H1 (cell line): Measurements from ENCODE around the gene COMMD1. TPM values are rescaled to one million over a fixed set of nuclear protein-coding genes. Genes with fewer than 3 reads are reported as not detected.

Experiments
- CTCF ChIA-PET: fragments of 300-600 bp; sonication (Branson Sonifier 250); formaldehyde crosslinking; loops from one replicate; lab custom pipeline; 2021; ENCODE audit not compliant: partially characterized antibody; lab: Charles Lee
- POLR2A ChIA-PET: fragments of 300-600 bp; sonication (Branson Sonifier 250); formaldehyde crosslinking; loops from one replicate; lab custom pipeline; 2021; ENCODE audit warnings: inconsistent platforms; ENCODE audit not compliant: partially characterized antibody; lab: Charles Lee
- DNase-seq, 2 experiments: peaks; one replicate each; pipeline versions ENCODE4 v3.0.0 to v3.0.0-alpha.2; 2010 to 2022; ENCODE audit warnings: low spot score in 2 of 2, low read depth in 1 of 2, mixed read lengths in 1 of 2
- FAIRE-seq: peaks from 2 replicates; lab custom pipeline; 2011; peaks lifted over from hg19 to GRCh38; lab: Jason Lieb, UNC
- H2AFZ ChIP-seq: 2 replicates; pipeline ENCODE4 v1.8.1; 2012; ENCODE audit warnings: low read length, inconsistent platforms
- H2AK5ac ChIP-seq: 2 replicates; pipeline ENCODE4 v1.6.1; 2013; ENCODE audit warnings: low read depth, low read length
- H2BK120ac ChIP-seq: replicated peaks from 2 replicates; pipeline ENCODE3; 2013; ENCODE audit warnings: low read depth, low read length, inconsistent platforms
- H2BK12ac ChIP-seq: 2 replicates; pipeline ENCODE4 v1.6.1; 2013; ENCODE audit warnings: low read depth, low read length
- H2BK15ac ChIP-seq: 2 replicates; pipeline ENCODE4 v1.6.1; 2013; ENCODE audit warnings: low read length
- H2BK20ac ChIP-seq: 2 replicates; pipeline ENCODE4 v1.6.1; 2013; ENCODE audit warnings: low read length
- H2BK5ac ChIP-seq: 2 replicates; pipeline ENCODE4 v1.6.1; 2013; ENCODE audit warnings: low read depth, low read length
- H3K14ac ChIP-seq: 2 replicates; pipeline ENCODE4 v1.6.1; 2013; ENCODE audit warnings: inconsistent platforms; ENCODE audit not compliant: insufficient read length
- H3K18ac ChIP-seq: 2 replicates; pipeline ENCODE4 v1.6.1; 2013; ENCODE audit warnings: low read length; ENCODE audit errors: extremely low read depth
- H3K23ac ChIP-seq: 2 replicates; pipeline ENCODE4 v1.6.1; 2013; ENCODE audit warnings: inconsistent platforms; ENCODE audit not compliant: insufficient read length
- H3K23me2 ChIP-seq: 2 replicates; pipeline ENCODE4 v1.6.1; 2013; ENCODE audit warnings: low read depth, low read length
- H3K27ac ChIP-seq: 2 replicates; pipeline ENCODE4 v1.6.1; 2011; ENCODE audit warnings: low read depth, low read length, inconsistent platforms
- H3K27me3 ChIP-seq, 4 experiments: replicated peaks in 1 of 4; 1 replicate in 1 of 4; 2 replicates in 3 of 4; pipeline versions ENCODE4 v1.6.1 to v1.8.1; 2011 to 2013; ENCODE audit warnings: low read length in 3 of 4, mild to moderate bottlenecking in 3 of 4, inconsistent platforms in 2 of 4, mixed read lengths in 2 of 4, moderate library complexity in 1 of 4; ENCODE audit not compliant: control insufficient read depth in 3 of 4, insufficient read depth in 3 of 4; ENCODE audit errors: extremely low read depth in 1 of 4
- H3K36me3 ChIP-seq, 4 experiments: 2 replicates each; pipeline versions ENCODE4 v1.6.1 to v1.8.1; 2011 to 2013; ENCODE audit warnings: mild to moderate bottlenecking in 4 of 4, low read length in 3 of 4, moderate library complexity in 2 of 4, control low read depth in 1 of 4, inconsistent platforms in 1 of 4; ENCODE audit not compliant: insufficient read depth in 4 of 4, control insufficient read depth in 2 of 4
- H3K4ac ChIP-seq: replicated peaks from 2 replicates; pipeline ENCODE3; 2013; ENCODE audit warnings: low read length, low read depth, mixed read lengths, inconsistent platforms; ENCODE audit not compliant: insufficient read length
- H3K4me1 ChIP-seq, 4 experiments: replicated peaks in 1 of 4; 1 replicate in 1 of 4; 2 replicates in 3 of 4; pipeline versions ENCODE4 v1.6.1 to v1.8.1; 2011 to 2013; ENCODE audit warnings: low read length in 3 of 4, inconsistent platforms in 2 of 4, mixed read lengths in 1 of 4; ENCODE audit not compliant: insufficient read depth in 4 of 4, control insufficient read depth in 3 of 4
- H3K4me2 ChIP-seq, 2 experiments: 2 replicates each; pipeline versions ENCODE4 v1.6.1 to v1.8.1; 2011 to 2013; ENCODE audit warnings: low read depth in 2 of 2, low read length in 2 of 2, control low read depth in 1 of 2, inconsistent platforms in 1 of 2, mild to moderate bottlenecking in 1 of 2; ENCODE audit not compliant: insufficient read depth in 1 of 2
- H3K4me3 ChIP-seq, 4 experiments: fragments of 200-600, 300-600 bp in 1 of 4; sonication (generic), shearing (Covaris generic), sonication (Bioruptor Twin) in 1 of 4; 2 replicates each; pipeline versions ENCODE4 v1.5.1 to v1.8.1; 2011 to 2016; ENCODE audit warnings: low read length in 4 of 4, low read depth in 3 of 4, control low read depth in 2 of 4, inconsistent platforms in 2 of 4, mild to moderate bottlenecking in 2 of 4, mixed read lengths in 1 of 4, moderate library complexity in 1 of 4; ENCODE audit not compliant: insufficient read depth in 2 of 4; ENCODE audit errors: extremely low read depth in 1 of 4
- H3K56ac ChIP-seq: replicated peaks from 2 replicates; pipeline ENCODE3; 2013; ENCODE audit warnings: low read depth, mild to moderate bottlenecking, mixed read lengths, low read length, inconsistent platforms; ENCODE audit not compliant: insufficient read length
- H3K79me1 ChIP-seq: 2 replicates; pipeline ENCODE4 v1.6.1; 2013; ENCODE audit warnings: low read depth, low read length, control low read depth
- H3K79me2 ChIP-seq, 2 experiments: 2 replicates each; pipeline versions ENCODE4 v1.6.1 to v1.8.1; 2012 to 2013; ENCODE audit warnings: low read length in 2 of 2, mild to moderate bottlenecking in 2 of 2, inconsistent platforms in 1 of 2; ENCODE audit not compliant: insufficient read depth in 2 of 2, control insufficient read depth in 1 of 2
- H3K9ac ChIP-seq, 4 experiments: replicated peaks in 1 of 4; 1 replicate in 1 of 4; 2 replicates in 3 of 4; pipeline versions ENCODE4 v1.6.1 to v1.8.1; 2011 to 2013; ENCODE audit warnings: low read depth in 3 of 4, low read length in 3 of 4, control low read depth in 2 of 4, mild to moderate bottlenecking in 2 of 4, moderate library complexity in 2 of 4, inconsistent platforms in 1 of 4; ENCODE audit errors: extremely low read depth in 1 of 4
- H3K9me3 ChIP-seq, 2 experiments: 2 replicates each; pipeline versions ENCODE4 v1.6.1 to v1.8.1; 2012 to 2013; ENCODE audit warnings: mild to moderate bottlenecking in 2 of 2, moderate library complexity in 2 of 2, control low read depth in 1 of 2, inconsistent platforms in 1 of 2, low read depth in 1 of 2, low read length in 1 of 2, mixed read lengths in 1 of 2; ENCODE audit not compliant: insufficient read depth in 2 of 2
- H4K20me1 ChIP-seq, 2 experiments: replicated peaks in 1 of 2; 2 replicates each; pipeline versions ENCODE3 to v1.8.1; 2011 to 2013; ENCODE audit warnings: inconsistent platforms in 2 of 2, low read length in 2 of 2, mild to moderate bottlenecking in 1 of 2; ENCODE audit not compliant: insufficient read depth in 2 of 2, control insufficient read depth in 1 of 2
- H4K5ac ChIP-seq: 2 replicates; pipeline ENCODE4 v1.6.1; 2013; ENCODE audit warnings: low read length, low read depth, mixed read lengths, inconsistent platforms; ENCODE audit not compliant: insufficient read length
- H4K8ac ChIP-seq: 2 replicates; pipeline ENCODE4 v1.8.0; 2013; ENCODE audit warnings: mild to moderate bottlenecking, moderate library complexity, low read length, inconsistent platforms; ENCODE audit not compliant: insufficient read depth; ENCODE audit errors: extremely low read depth
- H4K91ac ChIP-seq: replicated peaks from 2 replicates; pipeline ENCODE3; 2013; ENCODE audit warnings: low read length, mixed read lengths, inconsistent platforms; ENCODE audit not compliant: insufficient read length
- BCL11A ChIP-seq, 2 experiments: IDR thresholded peaks; one replicate each; pipeline ENCODE4 v1.6.1; 2011; ENCODE audit warnings: low read depth in 2 of 2, low read length in 2 of 2, mild to moderate bottlenecking in 2 of 2
- BRCA1 ChIP-seq: IDR thresholded peaks from 2 replicates; pipeline ENCODE4 v1.6.1; 2012; ENCODE audit warnings: low read depth, low read length, improper control_type of control experiment
- EP300 ChIP-seq, 2 experiments: IDR thresholded peaks; 1 replicate in 1 of 2; 2 replicates in 1 of 2; pipeline ENCODE4 v1.6.1; 2011 to 2012; ENCODE audit warnings: low read depth in 2 of 2, low read length in 2 of 2, mild to moderate bottlenecking in 2 of 2, borderline replicate concordance in 1 of 2, inconsistent platforms in 1 of 2, moderate library complexity in 1 of 2
- JUND ChIP-seq: IDR thresholded peaks from 2 replicates; pipeline ENCODE4 v1.6.1; 2011; ENCODE audit warnings: mild to moderate bottlenecking, improper control_type of control experiment, low read length
- KDM5A ChIP-seq: fragments of 200-600 bp; IDR thresholded peaks from 2 replicates; pipeline ENCODE4 v1.7.1; 2012; ENCODE audit warnings: mild to moderate bottlenecking, low read length, inconsistent platforms, mixed read lengths
- POU5F1 ChIP-seq: IDR thresholded peaks from 2 replicates; pipeline ENCODE4 v1.6.1; 2011; ENCODE audit warnings: low read depth, mild to moderate bottlenecking, low read length, moderate library complexity
- RAD21 ChIP-seq, 2 experiments: IDR thresholded peaks in 1 of 2; conservative IDR thresholded peaks in 1 of 2; 2 replicates each; pipeline ENCODE4 v1.6.1; 2011; ENCODE audit warnings: low read depth in 2 of 2, low read length in 2 of 2, improper control_type of control experiment in 1 of 2, inconsistent platforms in 1 of 2, mild to moderate bottlenecking in 1 of 2, moderate library complexity in 1 of 2
- RNF2 ChIP-seq: fragments of 200-900, 300-1000 bp; sonication (generic); IDR thresholded peaks from 2 replicates; pipeline ENCODE4 v1.7.1; 2016; ENCODE audit warnings: borderline replicate concordance, low read depth, mild to moderate bottlenecking, antibody characterized with exemption, low read length; ENCODE audit not compliant: poor library complexity, severe bottlenecking; ENCODE audit errors: missing control alignments
- RXRA ChIP-seq: IDR thresholded peaks from 2 replicates; pipeline ENCODE4 v1.6.1; 2011; ENCODE audit warnings: low read depth, mild to moderate bottlenecking, low read length, moderate library complexity; ENCODE audit not compliant: insufficient read depth
- SP1 ChIP-seq: IDR thresholded peaks from 2 replicates; pipeline ENCODE4 v1.6.1; 2011; ENCODE audit warnings: low read depth, low read length
- WGBS, 2 experiments: shearing (Covaris generic) in 1 of 2; methylation state at CpG; one replicate each; pipeline versions ENCODE4 v1.1.6 to v1.1.7; 2013 to 2015; ENCODE audit warnings: low lambda C conversion rate in 2 of 2, mixed read lengths in 2 of 2, inconsistent platforms in 1 of 2, low coverage in 1 of 2, missing lambda C conversion rate in 1 of 2; ENCODE audit not compliant: insufficient replicate concordance in 2 of 2, insufficient coverage in 1 of 2, insufficient read length in 1 of 2; ENCODE audit errors: extremely low coverage in 1 of 2, missing lambda C conversion rate in 1 of 2; 5-methylcytosine and 5-hydroxymethylcytosine counted together
- polyA plus RNA-seq, 7 experiments: library from polyadenylated mRNA; depleted of rRNA in 3 of 7; stranded (reverse) in 5 of 7; unstranded in 2 of 7; fragments of >200 nt in 5 of 7; fragments of 200-250 nt in 2 of 7; gene quantifications; 1 replicate in 5 of 7; 2 replicates in 1 of 7; 4 replicates in 1 of 7; pipeline versions ENCODE4 v1.2.1 to v1.2.3, GENCODE V29; 2011 to 2013; ENCODE audit warnings: missing spikeins in 2 of 7, mixed read lengths in 2 of 7
- total RNA-seq: library from RNA; stranded (reverse); fragmentation: NEBNext Ultra II Directional; extraction: Animal tissue kit (Norgen Biotek cat#: 25700); gene quantifications from 2 replicates; pipeline ENCODE4 v1.2.1, GENCODE V29; 2021
- TF ChIP-seq, protein P1 (sequence below), 3 experiments: IDR thresholded peaks; 1 replicate in 2 of 3; 2 replicates in 1 of 3; pipeline versions ENCODE4 v1.5.1 to v1.6.1; 2011; ENCODE audit warnings: low read length in 3 of 3, mild to moderate bottlenecking in 3 of 3, inconsistent platforms in 2 of 3, low read depth in 1 of 3, moderate library complexity in 1 of 3; ENCODE audit not compliant: insufficient read depth in 1 of 3; ENCODE audit errors: control extremely low read depth in 1 of 3

Gene COMMD1
- total and polyA plus RNA-seq, 2 of the 8 experiments (the other 6 are each of a cell fraction or from before 2014, with no cell fraction given) = 23.5 to 28.3 TPM

DNA sequence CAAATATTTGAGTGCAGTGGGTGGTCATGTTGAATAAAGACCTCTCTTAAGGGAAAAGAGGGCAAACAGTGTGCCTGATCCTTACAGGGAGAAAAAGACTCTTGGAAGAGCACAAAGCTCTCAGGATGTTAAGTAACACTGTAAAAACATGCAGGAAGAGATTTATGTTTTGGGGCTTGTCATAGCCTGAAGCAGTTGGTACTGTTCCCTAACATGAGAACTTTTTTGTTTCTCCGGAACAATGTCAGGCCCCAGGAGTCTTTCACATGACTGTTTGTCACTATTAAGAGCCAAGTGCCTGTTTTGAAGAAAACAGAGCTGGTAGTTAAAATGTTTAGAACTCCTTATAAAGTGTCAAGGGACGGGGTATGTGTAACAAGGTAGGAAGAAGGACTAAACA, 206.7 kb downstream of the COMMD1 start:
- Histone ChIP-seq H2BK15ac (no peak overlapping the region), H2BK120ac (no peak overlapping the region), H3K23me2 (no peaks in the 10 kb centered on the region), H4K8ac (no peak overlapping the region), H3K4me3 (no peak overlapping the region), H4K91ac (no peak overlapping the region), H3K14ac (no peak overlapping the region), H2BK20ac (no peak overlapping the region), H2AK5ac (no peak overlapping the region), H4K5ac (no peak overlapping the region), H3K4ac (no peak overlapping the region), H3K79me2 (no peaks in the 10 kb centered on the region), H3K9ac (no peak overlapping the region), H2BK5ac (no peak overlapping the region), H3K56ac (no peak overlapping the region), H3K27ac (no peak overlapping the region), H3K27me3 (no peaks in the 10 kb centered on the region), H3K4me2 (no peak overlapping the region), H2BK12ac (no peak overlapping the region), H3K36me3 (no peaks in the 10 kb centered on the region), H3K18ac (no peak overlapping the region), H3K79me1 (no peaks in the 10 kb centered on the region), H3K23ac (no peak overlapping the region), H2AFZ (no peak overlapping the region), H3K9me3 (no peaks in the 10 kb centered on the region), H4K20me1 (no peaks in the 10 kb centered on the region), H3K4me1 (peaks cover 0 to 20% (median 6%) of the 10 kb centered on the region in 4 experiments; a peak in 3 of 7 replicates)
- WGBS, 2 experiments = 70% methylated on average over 2 of the region's 2 CpGs; no CpG with 5 or more reads in 1 of the 2 experiments
- CTCF ChIA-PET = interaction anchor here (0.5 to 1.1 kb wide), 2 partner anchors 23 to 72 kb away, joined by 3 read pairs; no protein-coding TSS in a partner anchor
- DNase-seq (no peak), FAIRE-seq (peak; percentile 7)
- POLR2A ChIA-PET = interaction anchor here (0.8 kb wide), 1 partner anchor 8 kb away, joined by 3 read pairs; no protein-coding TSS in a partner anchor
- no peak for TF ChIP-seq BCL11A (IDR thresholded peaks at IDR 0.05; ENCODE audit: low read depth in 2 of 2, low read length in 2 of 2)
- TF ChIP-seq SP1 = no peak
- no peak for TF ChIP-seq RNF2
- TF ChIP-seq, protein P1, sequence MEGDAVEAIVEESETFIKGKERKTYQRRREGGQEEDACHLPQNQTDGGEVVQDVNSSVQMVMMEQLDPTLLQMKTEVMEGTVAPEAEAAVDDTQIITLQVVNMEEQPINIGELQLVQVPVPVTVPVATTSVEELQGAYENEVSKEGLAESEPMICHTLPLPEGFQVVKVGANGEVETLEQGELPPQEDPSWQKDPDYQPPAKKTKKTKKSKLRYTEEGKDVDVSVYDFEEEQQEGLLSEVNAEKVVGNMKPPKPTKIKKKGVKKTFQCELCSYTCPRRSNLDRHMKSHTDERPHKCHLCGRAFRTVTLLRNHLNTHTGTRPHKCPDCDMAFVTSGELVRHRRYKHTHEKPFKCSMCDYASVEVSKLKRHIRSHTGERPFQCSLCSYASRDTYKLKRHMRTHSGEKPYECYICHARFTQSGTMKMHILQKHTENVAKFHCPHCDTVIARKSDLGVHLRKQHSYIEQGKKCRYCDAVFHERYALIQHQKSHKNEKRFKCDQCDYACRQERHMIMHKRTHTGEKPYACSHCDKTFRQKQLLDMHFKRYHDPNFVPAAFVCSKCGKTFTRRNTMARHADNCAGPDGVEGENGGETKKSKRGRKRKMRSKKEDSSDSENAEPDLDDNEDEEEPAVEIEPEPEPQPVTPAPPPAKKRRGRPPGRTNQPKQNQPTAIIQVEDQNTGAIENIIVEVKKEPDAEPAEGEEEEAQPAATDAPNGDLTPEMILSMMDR (IDR thresholded peaks at IDR 0.05; ENCODE audit: control extremely low read depth in 1 of 3, insufficient read depth in 1 of 3, low read depth in 1 of 3, low read length in 3 of 3) = no peak
- no peak for TF ChIP-seq JUND
- no peak for TF ChIP-seq KDM5A
- TF ChIP-seq EP300 (IDR thresholded peaks at IDR 0.05; ENCODE audit: borderline replicate concordance in 1 of 2, low read depth in 2 of 2, low read length in 2 of 2) = no peak
- TF ChIP-seq RXRA = no peak
- TF ChIP-seq RAD21 (IDR thresholded peaks at IDR 0.05 in 1 of 2, conservative IDR thresholded peaks at IDR 0.05 in 1 of 2; ENCODE audit: low read depth in 2 of 2, low read length in 2 of 2) = no peak
- TF ChIP-seq POU5F1 = no peak
- no peak for TF ChIP-seq BRCA1
